GM23338 (cell line): ENCODE measurements around the gene ZNF354C. TPM values are rescaled to one million over a fixed set of nuclear protein-coding genes. Genes with fewer than 3 reads are reported as not detected.
"Not testable (repeated sequence)": the region's sequence is repeated elsewhere in the genome, so short reads cannot be mapped to it uniquely, and the experiment has no call there.

Source experiments
- ATAC-seq: fragments of 200-7000 bp; cut with Tn5 transposase; 3 replicates; pipeline ENCODE4 v1.9.1; 2020
- DNase-seq: peaks from one replicate; pipeline ENCODE4 v3.0.0-alpha.2; 2015; ENCODE audit warnings: low spot score
- H2AFZ ChIP-seq: fragments of 200-600 bp; sonication (generic); 2 replicates; pipeline ENCODE4 v1.8.0; 2016; ENCODE audit warnings: antibody characterized with exemption, mild to moderate bottlenecking, moderate library complexity
- H3F3A ChIP-seq: fragments of 200-600 bp; sonication (generic); replicated peaks from 2 replicates; pipeline ENCODE4 v1.8.0; 2017; ENCODE audit warnings: antibody characterized with exemption, mixed run types, low read depth
- H3K27ac ChIP-seq: fragments of 200-600 bp; sonication (generic); 2 replicates; pipeline ENCODE4 v1.6.1; 2016; ENCODE audit warnings: low read depth
- H3K27me3 ChIP-seq: fragments of 200-600 bp; sonication (generic); 2 replicates; pipeline ENCODE4 v1.8.0; 2016; ENCODE audit warnings: mild to moderate bottlenecking, mixed run types, moderate library complexity; ENCODE audit not compliant: insufficient read depth
- H3K36me3 ChIP-seq: fragments of 200-600 bp; sonication (generic); 2 replicates; pipeline ENCODE4 v1.8.0; 2016; ENCODE audit warnings: mild to moderate bottlenecking; ENCODE audit not compliant: insufficient read depth
- H3K4me1 ChIP-seq: fragments of 200-600 bp; sonication (generic); 2 replicates; pipeline ENCODE4 v1.8.0; 2016; ENCODE audit warnings: mild to moderate bottlenecking, moderate library complexity; ENCODE audit not compliant: insufficient read depth
- H3K4me2 ChIP-seq: fragments of 200-600 bp; sonication (generic); 2 replicates; pipeline ENCODE4 v1.7.1; 2017; ENCODE audit warnings: mixed run types
- H3K4me3 ChIP-seq: fragments of 200-600 bp; sonication (generic); 2 replicates; pipeline ENCODE4 v1.6.1; 2016; ENCODE audit warnings: mixed run types
- H3K79me2 ChIP-seq: fragments of 200-600 bp; sonication (generic); replicated peaks from 2 replicates; pipeline ENCODE4 v1.8.0; 2017; ENCODE audit warnings: mild to moderate bottlenecking; ENCODE audit not compliant: insufficient read depth
- H3K9me2 ChIP-seq: fragments of 200-600 bp; sonication (generic); 2 replicates; pipeline ENCODE4 v1.8.0; 2017; ENCODE audit not compliant: insufficient read depth
- H4K20me1 ChIP-seq: fragments of 200-600 bp; sonication (generic); replicated peaks from 2 replicates; pipeline ENCODE4 v1.8.0; 2017; ENCODE audit warnings: mild to moderate bottlenecking; ENCODE audit not compliant: insufficient read depth
- H3K27ac Mint-ChIP-seq: 2 replicates; pipeline ENCODE4 v1.8.0; 2020; ENCODE audit warnings: inconsistent platforms, mild to moderate bottlenecking, moderate library complexity, mixed read lengths
- H3K27me3 Mint-ChIP-seq: 3 replicates; pipeline ENCODE4 v1.8.0; 2022; ENCODE audit warnings: low read depth, mild to moderate bottlenecking, moderate library complexity, mixed read lengths, inconsistent platforms; ENCODE audit not compliant: insufficient read depth, poor library complexity
- H3K36me3 Mint-ChIP-seq: 3 replicates; pipeline ENCODE4 v1.8.0; 2021; ENCODE audit warnings: low read depth, mild to moderate bottlenecking, inconsistent platforms, moderate library complexity, mixed read lengths
- H3K4me1 Mint-ChIP-seq: 3 replicates; pipeline ENCODE4 v1.8.0; 2020; ENCODE audit warnings: mild to moderate bottlenecking, inconsistent platforms, mixed read lengths
- H3K4me3 Mint-ChIP-seq: 3 replicates; pipeline ENCODE4 v1.8.0; 2021; ENCODE audit warnings: moderate library complexity, mild to moderate bottlenecking, inconsistent platforms, mixed read lengths
- H3K9me3 Mint-ChIP-seq: 3 replicates; pipeline ENCODE4 v1.8.0; 2020; ENCODE audit warnings: moderate library complexity, mild to moderate bottlenecking, inconsistent platforms, mixed read lengths
- EZH2 ChIP-seq: fragments of 200-600 bp; sonication (generic); IDR thresholded peaks from one replicate; pipeline ENCODE4 v1.8.0; 2017; ENCODE audit warnings: antibody characterized with exemption, mild to moderate bottlenecking, low read depth; ENCODE audit not compliant: unreplicated experiment
- EZH2phosphoT487 ChIP-seq: fragments of 200-600 bp; sonication (generic); IDR thresholded peaks from one replicate; pipeline ENCODE4 v1.8.1; 2018; ENCODE audit warnings: antibody characterized with exemption; ENCODE audit not compliant: unreplicated experiment
- JUNB ChIP-seq: IDR thresholded peaks from one replicate; pipeline ENCODE4 v1.6.1; 2016; ENCODE audit warnings: antibody characterized with exemption; ENCODE audit not compliant: unreplicated experiment
- ZNF114 ChIP-seq: fragments of 250-450 bp; sonication (Bioruptor Pico); IDR thresholded peaks from 2 replicates; pipeline ENCODE4 v1.5.0; 2020; ENCODE audit warnings: mild to moderate bottlenecking, moderate library complexity
- ZNF331 ChIP-seq: fragments of 250-450 bp; sonication (Bioruptor Pico); IDR thresholded peaks from 2 replicates; pipeline ENCODE4 v1.5.0; 2020; ENCODE audit warnings: low read depth, mild to moderate bottlenecking, moderate library complexity
- polyA plus RNA-seq: library from polyadenylated mRNA; unstranded; fragments of >200 nt; fragmentation: Nextera tagmentation; extraction: Ambion mirVana; gene quantifications from 2 replicates; pipeline ENCODE4 v1.2.1, GENCODE V29; 2016
- total RNA-seq: library from RNA; depleted of rRNA; stranded (reverse); fragments of >200 nt; shearing (Covaris generic); gene quantifications from 2 replicates; pipeline ENCODE4 v1.2.3, GENCODE V29; 2014
- TF ChIP-seq, protein P1 (sequence below): IDR thresholded peaks from one replicate; pipeline ENCODE4 v1.6.1; 2018; ENCODE audit warnings: antibody characterized with exemption; ENCODE audit not compliant: unreplicated experiment
- TF ChIP-seq, protein P2 (sequence below): IDR thresholded peaks from 2 replicates; pipeline ENCODE4 v1.6.1; 2016; ENCODE audit warnings: antibody characterized with exemption

The ZNF354C gene
- total and polyA plus RNA-seq, 2 experiments from 2014 or later = 1.6 to 11.3 TPM

- TF ChIP-seq, protein P1, sequence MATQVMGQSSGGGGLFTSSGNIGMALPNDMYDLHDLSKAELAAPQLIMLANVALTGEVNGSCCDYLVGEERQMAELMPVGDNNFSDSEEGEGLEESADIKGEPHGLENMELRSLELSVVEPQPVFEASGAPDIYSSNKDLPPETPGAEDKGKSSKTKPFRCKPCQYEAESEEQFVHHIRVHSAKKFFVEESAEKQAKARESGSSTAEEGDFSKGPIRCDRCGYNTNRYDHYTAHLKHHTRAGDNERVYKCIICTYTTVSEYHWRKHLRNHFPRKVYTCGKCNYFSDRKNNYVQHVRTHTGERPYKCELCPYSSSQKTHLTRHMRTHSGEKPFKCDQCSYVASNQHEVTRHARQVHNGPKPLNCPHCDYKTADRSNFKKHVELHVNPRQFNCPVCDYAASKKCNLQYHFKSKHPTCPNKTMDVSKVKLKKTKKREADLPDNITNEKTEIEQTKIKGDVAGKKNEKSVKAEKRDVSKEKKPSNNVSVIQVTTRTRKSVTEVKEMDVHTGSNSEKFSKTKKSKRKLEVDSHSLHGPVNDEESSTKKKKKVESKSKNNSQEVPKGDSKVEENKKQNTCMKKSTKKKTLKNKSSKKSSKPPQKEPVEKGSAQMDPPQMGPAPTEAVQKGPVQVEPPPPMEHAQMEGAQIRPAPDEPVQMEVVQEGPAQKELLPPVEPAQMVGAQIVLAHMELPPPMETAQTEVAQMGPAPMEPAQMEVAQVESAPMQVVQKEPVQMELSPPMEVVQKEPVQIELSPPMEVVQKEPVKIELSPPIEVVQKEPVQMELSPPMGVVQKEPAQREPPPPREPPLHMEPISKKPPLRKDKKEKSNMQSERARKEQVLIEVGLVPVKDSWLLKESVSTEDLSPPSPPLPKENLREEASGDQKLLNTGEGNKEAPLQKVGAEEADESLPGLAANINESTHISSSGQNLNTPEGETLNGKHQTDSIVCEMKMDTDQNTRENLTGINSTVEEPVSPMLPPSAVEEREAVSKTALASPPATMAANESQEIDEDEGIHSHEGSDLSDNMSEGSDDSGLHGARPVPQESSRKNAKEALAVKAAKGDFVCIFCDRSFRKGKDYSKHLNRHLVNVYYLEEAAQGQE = no peak
These were observed 29.3 kb downstream of the ZNF354C start (continued) for GRCh38 chr5:179089502-179089901.

GRCh38 chr5:179101282-179101681 lies 41.1 kb downstream of the ZNF354C start:
- not testable (repeated sequence) for H2AFZ ChIP-seq, H3K27me3 ChIP-seq, H3K4me3 Mint-ChIP-seq, H3K4me3 ChIP-seq, H3K27ac ChIP-seq, H3K79me2 ChIP-seq, H3K4me1 Mint-ChIP-seq, H3K27ac Mint-ChIP-seq, H3K36me3 ChIP-seq, DNase-seq, H3K9me2 ChIP-seq, H3K4me1 ChIP-seq, ATAC-seq, H4K20me1 ChIP-seq, H3F3A ChIP-seq, H3K4me2 ChIP-seq, H3K27me3 Mint-ChIP-seq
- peaks cover 53% of the 10 kb centered on the region for H3K9me3 Mint-ChIP-seq
- peaks cover 24% of the 10 kb centered on the region; the same call in 2 of the 3 replicates for H3K36me3 Mint-ChIP-seq

GRCh38 chr5:179110528-179110927 lies 50.4 kb downstream of the ZNF354C start:
- H3K27me3 Mint-ChIP-seq = peaks cover 3% of the 10 kb centered on the region
- H3K27ac Mint-ChIP-seq = no peak overlapping the region
- H3K79me2 ChIP-seq = no peaks in the 10 kb centered on the region
- no peak overlapping the region for H3K4me2 ChIP-seq
- H3K36me3 ChIP-seq = no peaks in the 10 kb centered on the region
- no peaks in the 10 kb centered on the region for H3K4me1 ChIP-seq
- no peaks in the 10 kb centered on the region for H3F3A ChIP-seq
- H3K27ac ChIP-seq = no peak overlapping the region
- H3K4me1 Mint-ChIP-seq = no peaks in the 10 kb centered on the region
- ATAC-seq (no peak), DNase-seq (no peak)
- H3K9me3 Mint-ChIP-seq = peaks cover 84% of the 10 kb centered on the region
- no peaks in the 10 kb centered on the region for H4K20me1 ChIP-seq
- H3K4me3 ChIP-seq = no peak overlapping the region
- H3K27me3 ChIP-seq = no peaks in the 10 kb centered on the region
- peaks cover 37% of the 10 kb centered on the region for H3K36me3 Mint-ChIP-seq
- no peak overlapping the region for H3K4me3 Mint-ChIP-seq
- no peaks in the 10 kb centered on the region for H3K9me2 ChIP-seq
- no peak overlapping the region for H2AFZ ChIP-seq
- TF ChIP-seq ZNF114 = no peak
- TF ChIP-seq, protein P1 = no peak
- TF ChIP-seq, protein P2, sequence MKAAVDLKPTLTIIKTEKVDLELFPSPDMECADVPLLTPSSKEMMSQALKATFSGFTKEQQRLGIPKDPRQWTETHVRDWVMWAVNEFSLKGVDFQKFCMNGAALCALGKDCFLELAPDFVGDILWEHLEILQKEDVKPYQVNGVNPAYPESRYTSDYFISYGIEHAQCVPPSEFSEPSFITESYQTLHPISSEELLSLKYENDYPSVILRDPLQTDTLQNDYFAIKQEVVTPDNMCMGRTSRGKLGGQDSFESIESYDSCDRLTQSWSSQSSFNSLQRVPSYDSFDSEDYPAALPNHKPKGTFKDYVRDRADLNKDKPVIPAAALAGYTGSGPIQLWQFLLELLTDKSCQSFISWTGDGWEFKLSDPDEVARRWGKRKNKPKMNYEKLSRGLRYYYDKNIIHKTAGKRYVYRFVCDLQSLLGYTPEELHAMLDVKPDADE = no peak
- no peak for TF ChIP-seq ZNF331 (CRISPR knock-in tag)
- no peak for TF ChIP-seq EZH2phosphoT487
- TF ChIP-seq EZH2 = no peak
- no peak for TF ChIP-seq JUNB
